HG03196 (cell line): ENCODE results near the gene LAMA2.
A peak's percentile ranks its signal among the peaks of the same experiment; 100 is the strongest.

Experiments used
- ATAC-seq: cut with Tn5 transposase; IDR thresholded peaks from one replicate; pipeline ENCODE4 v1.9.1; 2021; ENCODE audit not compliant: unreplicated experiment

Gene LAMA2

GRCh38 chr6:129429956-129430355 lies 547.0 kb downstream of the LAMA2 start:
- ATAC-seq, result no peak

- ATAC-seq, result no peak
Observed at GRCh38 chr6:129432738-129433137, 549.8 kb downstream of the LAMA2 start.

GRCh38 chr6:129434091-129434490 lies 551.2 kb downstream of the LAMA2 start:
- no peak for ATAC-seq

- ATAC-seq, result no peak
Observed at GRCh38 chr6:129440691-129441090, 557.8 kb downstream of the LAMA2 start.

GRCh38 chr6:129444683-129445082 lies 561.7 kb downstream of the LAMA2 start:
- no peak for ATAC-seq

- no peak for ATAC-seq
Observed at GRCh38 chr6:129446272-129447197, 563.6 kb downstream of the LAMA2 start.

- no peak for ATAC-seq
Observed at GRCh38 chr6:129447198-129447565, 564.2 kb downstream of the LAMA2 start.

- ATAC-seq, result peak; percentile 99
Observed at GRCh38 chr6:129448965-129449364, 566.0 kb downstream of the LAMA2 start.

GRCh38 chr6:129451187-129451586 lies 568.2 kb downstream of the LAMA2 start:
- ATAC-seq, result no peak

GRCh38 chr6:129453073-129453472 lies 570.1 kb downstream of the LAMA2 start:
- no peak for ATAC-seq

- no peak for ATAC-seq
Observed at GRCh38 chr6:129454488-129454887, 571.5 kb downstream of the LAMA2 start.

- ATAC-seq, result no peak
Observed at GRCh38 chr6:129455126-129455769, 572.3 kb downstream of the LAMA2 start.

- ATAC-seq, result no peak
Observed at GRCh38 chr6:129460221-129460620, 577.3 kb downstream of the LAMA2 start.

- ATAC-seq, result no peak
Observed at GRCh38 chr6:129469070-129469662, 586.2 kb downstream of the LAMA2 start.

GRCh38 chr6:129472239-129472638 lies 589.3 kb downstream of the LAMA2 start:
- no peak for ATAC-seq

GRCh38 chr6:129473546-129473945 lies 590.6 kb downstream of the LAMA2 start:
- ATAC-seq, result no peak

GRCh38 chr6:129475477-129476247 lies 592.7 kb downstream of the LAMA2 start:
- ATAC-seq, result no peak

- no peak for ATAC-seq
Observed at GRCh38 chr6:129476248-129476564, 593.3 kb downstream of the LAMA2 start.

- ATAC-seq, result no peak
Observed at GRCh38 chr6:129476810-129477209, 593.9 kb downstream of the LAMA2 start.

- no peak for ATAC-seq
Observed at GRCh38 chr6:129478379-129478778, 595.4 kb downstream of the LAMA2 start.

- no peak for ATAC-seq
Observed at GRCh38 chr6:129481706-129482105, 598.8 kb downstream of the LAMA2 start.
